B cell (primary cell): ENCODE data around the gene ACRV1. TPM values are rescaled to one million over a fixed set of nuclear protein-coding genes. Genes with fewer than 3 reads are reported as not detected.

Experiments
- ATAC-seq: fragments of 200-7000 bp; cut with Tn5 transposase; one replicate; pipeline ENCODE4 v1.10.0; 2021; ENCODE audit warnings: low read depth, mild to moderate bottlenecking, moderate number of reproducible peaks, moderate library complexity
- CTCF ChIA-PET: fragments of 350-600 bp; sonication (Branson Sonifier 250); formaldehyde crosslinking; loops from one replicate; lab custom pipeline; 2021; ENCODE audit warnings: antibody characterized with exemption, inconsistent platforms; lab: Charles Lee
- POLR2A ChIA-PET: fragments of 350-600 bp; sonication (Branson Sonifier 250); formaldehyde crosslinking; loops from one replicate; lab custom pipeline; 2021; ENCODE audit warnings: antibody characterized with exemption; lab: Charles Lee
- DNase-seq: peaks from one replicate; pipeline ENCODE4 v3.0.0; 2013
- H2AFZ ChIP-seq: 2 replicates; pipeline ENCODE4 v1.6.1; 2012; ENCODE audit warnings: mild to moderate bottlenecking, low read depth, low read length; ENCODE audit not compliant: insufficient read depth, poor library complexity, severe bottlenecking
- H3K27ac ChIP-seq, 2 donors: 1 replicate in 1 of 2; 2 replicates in 1 of 2; pipeline ENCODE4 v1.5.1; 2012 to 2013; ENCODE audit warnings: low read length in 2 of 2, mild to moderate bottlenecking in 2 of 2, moderate library complexity in 1 of 2
- H3K27me3 ChIP-seq, 4 experiments: fragments of 200-600 bp in 1 of 4; sonication (generic) in 1 of 4; replicated peaks in 1 of 4; 1 replicate in 2 of 4; 2 replicates in 2 of 4; pipeline versions ENCODE4 v1.6.1 to v1.7.0; 2013 to 2016; ENCODE audit warnings: low read length in 3 of 4, mild to moderate bottlenecking in 2 of 4, mixed read lengths in 1 of 4, moderate library complexity in 1 of 4; ENCODE audit not compliant: insufficient read depth in 4 of 4, control insufficient read depth in 3 of 4; ENCODE audit errors: control extremely low read depth in 1 of 4
- H3K36me3 ChIP-seq, 2 experiments: replicated peaks in 1 of 2; 1 replicate in 1 of 2; 2 replicates in 1 of 2; pipeline versions ENCODE4 v1.6.1 to v1.7.1; 2013; ENCODE audit warnings: low read length in 1 of 2; ENCODE audit not compliant: insufficient read depth in 2 of 2, control insufficient read depth in 1 of 2; ENCODE audit errors: control extremely low read depth in 1 of 2, extremely low read depth in 1 of 2
- H3K4me1 ChIP-seq, 2 donors: fragments of 200-600 bp in 1 of 2; sonication (generic) in 1 of 2; 1 replicate in 1 of 2; 2 replicates in 1 of 2; pipeline versions ENCODE4 v1.5.1 to v1.6.1; 2013 to 2017; ENCODE audit warnings: low read length in 2 of 2; ENCODE audit not compliant: control insufficient read depth in 2 of 2, insufficient read depth in 2 of 2
- H3K4me2 ChIP-seq: replicated peaks from 2 replicates; pipeline ENCODE3; 2012; ENCODE audit warnings: mild to moderate bottlenecking, low read depth, low read length; ENCODE audit not compliant: poor library complexity, severe bottlenecking
- H3K4me3 ChIP-seq, 5 experiments: fragments of 200-600 bp in 1 of 5; sonication (generic) in 1 of 5; 1 replicate in 3 of 5; 2 replicates in 2 of 5; pipeline versions ENCODE4 v1.5.1 to v1.7.0; 2011 to 2016; ENCODE audit warnings: low read length in 4 of 5, mild to moderate bottlenecking in 4 of 5, low read depth in 2 of 5, control low read depth in 1 of 5, moderate library complexity in 1 of 5; ENCODE audit not compliant: insufficient read depth in 1 of 5; ENCODE audit errors: control extremely low read depth in 1 of 5, extremely low read depth in 1 of 5
- H3K79me2 ChIP-seq: fragments of 200-600 bp; sonication (generic); one replicate; pipeline ENCODE4 v1.6.0; 2016; ENCODE audit warnings: low read length; ENCODE audit not compliant: control insufficient read depth, insufficient read depth
- H3K9ac ChIP-seq: fragments of 200-600 bp; sonication (generic); 2 replicates; pipeline ENCODE4 v1.6.1; 2017; ENCODE audit warnings: mild to moderate bottlenecking, low read length, moderate library complexity
- H3K9me3 ChIP-seq, 3 donors: one replicate each; pipeline versions ENCODE4 v1.6.1 to v1.7.1; 2013; ENCODE audit warnings: low read length in 2 of 3; ENCODE audit not compliant: control insufficient read depth in 2 of 3, insufficient read depth in 1 of 3; ENCODE audit errors: control extremely low read depth in 1 of 3
- H4K20me1 ChIP-seq: 2 replicates; pipeline ENCODE4 v1.6.0; 2012; ENCODE audit warnings: mild to moderate bottlenecking, low read length; ENCODE audit not compliant: insufficient read depth, control insufficient read depth, poor library complexity, severe bottlenecking
- H3K27ac Mint-ChIP-seq: one replicate; pipeline ENCODE4 v1.8.0; 2021; ENCODE audit warnings: mixed read lengths
- H3K27me3 Mint-ChIP-seq: one replicate; pipeline ENCODE4 v1.8.0; 2021; ENCODE audit warnings: mixed read lengths
- H3K4me1 Mint-ChIP-seq: one replicate; pipeline ENCODE4 v1.8.0; 2021; ENCODE audit warnings: mixed read lengths
- H3K4me3 Mint-ChIP-seq: one replicate; pipeline ENCODE4 v1.8.0; 2021; ENCODE audit warnings: mixed read lengths
- H3K9me3 Mint-ChIP-seq: one replicate; pipeline ENCODE4 v1.8.0; 2022; ENCODE audit warnings: mixed read lengths; ENCODE audit not compliant: insufficient read depth
- CTCF ChIP-seq: fragments of 200-600 bp; IDR thresholded peaks from one replicate; pipeline ENCODE4 v1.8.0; 2022; ENCODE audit warnings: antibody characterized with exemption, mild to moderate bottlenecking
- EZH2 ChIP-seq: IDR thresholded peaks from 2 replicates; pipeline ENCODE4 v1.6.1; 2012; ENCODE audit warnings: borderline replicate concordance, low read depth, mild to moderate bottlenecking, moderate library complexity, low read length; ENCODE audit not compliant: insufficient read depth, poor library complexity, severe bottlenecking
- WGBS: methylation state at CpG from one replicate; pipeline ENCODE4 v1.1.5; 2013; ENCODE audit warnings: missing lambda C conversion rate; ENCODE audit not compliant: insufficient coverage; 5-methylcytosine and 5-hydroxymethylcytosine counted together
- intact Hi-C: fragments of 100-400 bp; cut with micrococcal nuclease; formaldehyde crosslinking; loops from one replicate; pipeline ENCODE4 v1.10.0; 2022
- polyA plus RNA-seq: library from polyadenylated mRNA; depleted of rRNA; stranded (reverse); fragments of >200 nt; gene quantifications from 2 replicates; pipeline ENCODE4 v1.2.3, GENCODE V29; 2012
- small RNA-seq: library from RNA; depleted of rRNA; stranded (forward); fragments of <200 nt; gene quantifications from one replicate; pipeline ENCODE3, GENCODE V24; 2012; ENCODE audit warnings: low replicate concordance, low read depth; ENCODE audit not compliant: insufficient read length
- total RNA-seq, 2 donors: library from RNA; stranded (reverse); fragments of 120-200 nt in 1 of 2; gene quantifications; 1 replicate in 1 of 2; 2 replicates in 1 of 2; pipeline versions ENCODE4 v1.2.3 to v1.2.4, GENCODE V29; 2013 to 2022

The ACRV1 gene
- total and polyA plus RNA-seq, 2 donors (not counting 1 experiment from before 2014, with no cell fraction given): not detected

DNA sequence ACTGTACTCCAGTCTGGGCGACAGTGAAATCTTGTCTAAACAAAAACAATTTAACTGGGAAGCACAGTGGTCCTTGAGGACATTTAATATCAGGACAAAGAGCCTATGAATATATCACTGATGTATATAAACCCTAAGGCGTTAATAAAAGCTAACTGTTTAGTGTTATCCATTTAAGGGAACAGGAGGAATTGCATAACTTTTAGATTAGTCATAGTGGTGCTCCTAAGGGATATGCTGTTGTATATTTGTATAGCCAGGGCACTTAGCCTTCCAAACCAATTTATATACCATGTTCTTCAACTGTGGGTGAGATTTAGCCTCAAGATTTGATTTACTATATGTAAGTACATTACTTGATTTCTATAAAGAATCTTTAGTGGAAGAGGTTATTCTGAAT lies 58.7 kb downstream of the ACRV1 start:
- WGBS: no CpG with 5 or more reads among the region's 2 CpGs
- intact Hi-C loops: no loop called here

More for the DNA sequence above, 58.7 kb downstream of the ACRV1 start:
- H3K4me2 ChIP-seq: no peak overlapping the region
- H4K20me1 ChIP-seq: no peaks in the 10 kb centered on the region
- Mint-ChIP-seq H3K27me3 (no peaks in the 10 kb centered on the region), H3K4me3 (no peak overlapping the region), H3K4me1 (peaks cover 14% of the 10 kb centered on the region), H3K27ac (no peak overlapping the region), H3K9me3 (no peaks in the 10 kb centered on the region)
- CTCF ChIA-PET: interaction anchor here (1.0 kb wide), 1 partner anchor 253 kb away, joined by 4 read pairs; no protein-coding TSS in a partner anchor
- no peaks in the 10 kb centered on the region for H3K27me3 ChIP-seq
- DNase-seq (no peak), ATAC-seq (no peak)
- TF ChIP-seq CTCF: no peak
- TF ChIP-seq EZH2: no peak
- H3K27ac ChIP-seq: no peak overlapping the region
- H3K4me1 ChIP-seq: peaks cover 11 to 18% of the 10 kb centered on the region in 2 donors
- H3K36me3 ChIP-seq: peaks cover 1 to 44% of the 10 kb centered on the region in 2 experiments
- no peak overlapping the region for H3K4me3 ChIP-seq
- H3K9ac ChIP-seq: no peak overlapping the region
- no peak overlapping the region for H2AFZ ChIP-seq
- POLR2A ChIA-PET: no interaction called here
- no peaks in the 10 kb centered on the region for H3K9me3 ChIP-seq
- no peaks in the 10 kb centered on the region for H3K79me2 ChIP-seq

Small RNA genes within 50 kb of the gene (small RNA-seq; reads per million reads assigned to genes)
- not detected for gene RNU2-35P

Other genes starting within 250 kb of the ACRV1 start
- gene FEZ1, start 184.6 kb downstream of the ACRV1 start, total RNA-seq: 1.3 and 2.1 TPM in 2 replicates
- 0.06 and 0.39 TPM in 2 replicates for gene FEZ1, start 184.6 kb downstream of the ACRV1 start, polyA plus RNA-seq
- 20.2 and 21.9 TPM in 2 replicates for gene EI24, start 111.4 kb downstream of the ACRV1 start, total RNA-seq
- 12.9 and 15.6 TPM in 2 replicates for gene EI24, start 111.4 kb downstream of the ACRV1 start, polyA plus RNA-seq
- 76.1 and 78.4 TPM in 2 replicates for gene STT3A, start 88.0 kb downstream of the ACRV1 start, total RNA-seq
- 29.0 and 29.7 TPM in 2 replicates for gene STT3A, start 88.0 kb downstream of the ACRV1 start, polyA plus RNA-seq
- 3.0 and 3.5 TPM in 2 replicates for gene CHEK1, start 55.7 kb downstream of the ACRV1 start, total RNA-seq
- 0.81 and 3.3 TPM in 2 replicates for gene CHEK1, start 55.7 kb downstream of the ACRV1 start, polyA plus RNA-seq
- not detected in 2 replicates for gene PATE1, start 65.4 kb upstream of the ACRV1 start, total RNA-seq
- not detected in 2 replicates for gene PATE1, start 65.4 kb upstream of the ACRV1 start, polyA plus RNA-seq
- not detected in 2 replicates for gene PATE2, start 98.0 kb upstream of the ACRV1 start, total RNA-seq
- gene PATE2, start 98.0 kb upstream of the ACRV1 start, polyA plus RNA-seq: not detected in 2 replicates
- gene PATE3, start 107.3 kb upstream of the ACRV1 start, total RNA-seq: not detected in 2 replicates
- gene PATE3, start 107.3 kb upstream of the ACRV1 start, polyA plus RNA-seq: not detected in 2 replicates
- gene PATE4, start 152.5 kb upstream of the ACRV1 start, total RNA-seq: not detected in 2 replicates
- not detected in 2 replicates for gene PATE4, start 152.5 kb upstream of the ACRV1 start, polyA plus RNA-seq
- 9.4 and 9.9 TPM in 2 replicates for gene HYLS1, start 206.8 kb upstream of the ACRV1 start, total RNA-seq
- 3.1 and 4.4 TPM in 2 replicates for gene HYLS1, start 206.8 kb upstream of the ACRV1 start, polyA plus RNA-seq
- 7.8 and 8.1 TPM in 2 replicates for gene PUS3, start 222.4 kb upstream of the ACRV1 start, total RNA-seq
- gene PUS3, start 222.4 kb upstream of the ACRV1 start, polyA plus RNA-seq: 1.8 and 2.7 TPM in 2 replicates
- not detected in 2 replicates for gene DDX25, start 223.7 kb upstream of the ACRV1 start, total RNA-seq
- 0.36 TPM in 1 of 2 replicates, not detected in the other for gene DDX25, start 223.7 kb upstream of the ACRV1 start, polyA plus RNA-seq